ENCODE results near the gene PTPRD. TPM values are rescaled to one million over a fixed set of nuclear protein-coding genes. Genes with fewer than 3 reads are reported as not detected.
"Not testable (repeated sequence)": the region's sequence is repeated elsewhere in the genome, so short reads cannot be mapped to it uniquely, and the experiment has no call there.

The PTPRD gene
- polyA plus RNA-seq, 4 donors: 91.3 to 115 (median 106) TPM

- no peak for DNase-seq (ENCODE audit: low read depth in 4 of 4, low spot score in 2 of 4)
Measured at GRCh38 chr9:10488937-10489336, 123.9 kb downstream of the PTPRD start.

GRCh38 chr9:10479172-10479571, 133.6 kb downstream of the PTPRD start:
- DNase-seq (ENCODE audit: low read depth in 4 of 4, low spot score in 2 of 4): no peak

GRCh38 chr9:10449201-10449617, 163.6 kb downstream of the PTPRD start:
- DNase-seq (ENCODE audit: low read depth in 4 of 4, low spot score in 2 of 4): not testable (repeated sequence)

GRCh38 chr9:10447036-10447435, 165.8 kb downstream of the PTPRD start:
- DNase-seq (ENCODE audit: low read depth in 4 of 4, low spot score in 2 of 4): no peak

- no peak for DNase-seq (ENCODE audit: low read depth in 4 of 4, low spot score in 2 of 4)
Measured at GRCh38 chr9:10443868-10444204, 169.0 kb downstream of the PTPRD start.

GRCh38 chr9:10443181-10443867, 169.5 kb downstream of the PTPRD start:
- DNase-seq (ENCODE audit: low read depth in 4 of 4, low spot score in 2 of 4): no peak

- DNase-seq (ENCODE audit: low read depth in 4 of 4, low spot score in 2 of 4): no peak
Measured at GRCh38 chr9:10438955-10439354, 173.8 kb downstream of the PTPRD start.

GRCh38 chr9:10436756-10437155, 176.0 kb downstream of the PTPRD start:
- no peak for DNase-seq (ENCODE audit: low read depth in 4 of 4, low spot score in 2 of 4)

- no peak for DNase-seq (ENCODE audit: low read depth in 4 of 4, low spot score in 2 of 4)
Measured at GRCh38 chr9:10434412-10434811, 178.4 kb downstream of the PTPRD start.

- DNase-seq (ENCODE audit: low read depth in 4 of 4, low spot score in 2 of 4): no peak
Measured at GRCh38 chr9:10411272-10411671, 201.5 kb downstream of the PTPRD start.

GRCh38 chr9:10403283-10403682, 209.5 kb downstream of the PTPRD start:
- no peak for DNase-seq (ENCODE audit: low read depth in 4 of 4, low spot score in 2 of 4)

GRCh38 chr9:10396615-10397014, 216.2 kb downstream of the PTPRD start:
- DNase-seq (ENCODE audit: low read depth in 4 of 4, low spot score in 2 of 4): no peak

- no peak for DNase-seq (ENCODE audit: low read depth in 4 of 4, low spot score in 2 of 4)
Measured at GRCh38 chr9:10387282-10387681, 225.5 kb downstream of the PTPRD start.

GRCh38 chr9:10371824-10372223, 241.0 kb downstream of the PTPRD start:
- DNase-seq (ENCODE audit: low read depth in 4 of 4, low spot score in 2 of 4): no peak

- DNase-seq (ENCODE audit: low read depth in 4 of 4, low spot score in 2 of 4): peak in 3 of 4 donors; percentile 2 to 37 (median 8)
Measured at GRCh38 chr9:10366171-10366779, 246.5 kb downstream of the PTPRD start.

- DNase-seq (ENCODE audit: low read depth in 4 of 4, low spot score in 2 of 4): no peak
Measured at GRCh38 chr9:10354591-10354990, 258.2 kb downstream of the PTPRD start.

GRCh38 chr9:10345621-10346020, 267.2 kb downstream of the PTPRD start:
- DNase-seq (ENCODE audit: low read depth in 4 of 4, low spot score in 2 of 4): not testable (repeated sequence)

GRCh38 chr9:10341057-10341456, 271.7 kb downstream of the PTPRD start:
- DNase-seq (ENCODE audit: low read depth in 4 of 4, low spot score in 2 of 4): no peak

- no peak for DNase-seq (ENCODE audit: low read depth in 4 of 4, low spot score in 2 of 4)
Measured at GRCh38 chr9:10339152-10339551, 273.6 kb downstream of the PTPRD start.

GRCh38 chr9:10331157-10331556, 281.6 kb downstream of the PTPRD start:
- no peak for DNase-seq (ENCODE audit: low read depth in 4 of 4, low spot score in 2 of 4)

GRCh38 chr9:10282084-10282483, 330.7 kb downstream of the PTPRD start:
- no peak for DNase-seq (ENCODE audit: low read depth in 4 of 4, low spot score in 2 of 4)

- DNase-seq (ENCODE audit: low read depth in 4 of 4, low spot score in 2 of 4): no peak
Measured at GRCh38 chr9:10274988-10275387, 337.8 kb downstream of the PTPRD start.

- DNase-seq (ENCODE audit: low read depth in 4 of 4, low spot score in 2 of 4): no peak
Measured at GRCh38 chr9:10274175-10274574, 338.6 kb downstream of the PTPRD start.
